ENCODE data around the gene FMN1. TPM values are rescaled to one million over a fixed set of nuclear protein-coding genes. Genes with fewer than 3 reads are reported as not detected.

FMN1 gene
- total RNA-seq, 2 donors from 2014 or later: 0.60 to 1.1 TPM

GRCh38 chr15:32796856-32797255, 397.7 kb downstream of the FMN1 start:
- H3K36me3 Mint-ChIP-seq (ENCODE audit: low read depth): no peaks in the 10 kb centered on the region
- no peak overlapping the region for H3K27ac Mint-ChIP-seq
- Histone ChIP-seq H3K27ac (ENCODE audit: low read depth, low read length) (no peak overlapping the region), H3K4me1 (ENCODE audit: control insufficient read depth, insufficient read depth, low read length) (no peaks in the 10 kb centered on the region), H3K4me3 (ENCODE audit: low read length) (no peak overlapping the region), H3K9me3 (ENCODE audit: control insufficient read depth, low read length) (no peaks in the 10 kb centered on the region), H3K27me3 (ENCODE audit: control insufficient read depth, insufficient read depth, low read length, poor library complexity, severe bottlenecking) (no peaks in the 10 kb centered on the region), H3K9ac (ENCODE audit: extremely low read depth, low read length, poor library complexity, severe bottlenecking) (no peak overlapping the region), H3K36me3 (ENCODE audit: control insufficient read depth, insufficient read depth, low read length) (no peaks in the 10 kb centered on the region)
- WGBS, 2 experiments (ENCODE audit: insufficient coverage in 1 of 2, insufficient read length in 1 of 2): 87% methylated on average over 3 of the region's 3 CpGs; no CpG with 5 or more reads in 1 of the 2 experiments
- no peaks in the 10 kb centered on the region for H3K4me1 Mint-ChIP-seq
- no peak for TF ChIP-seq CTCF (conservative IDR thresholded peaks at IDR 0.05)
- H3K4me3 Mint-ChIP-seq: no peak overlapping the region
- H3K9me3 Mint-ChIP-seq: no peaks in the 10 kb centered on the region
- no peaks in the 10 kb centered on the region for H3K27me3 Mint-ChIP-seq (ENCODE audit: insufficient read depth)
- no peak for DNase-seq

DNA sequence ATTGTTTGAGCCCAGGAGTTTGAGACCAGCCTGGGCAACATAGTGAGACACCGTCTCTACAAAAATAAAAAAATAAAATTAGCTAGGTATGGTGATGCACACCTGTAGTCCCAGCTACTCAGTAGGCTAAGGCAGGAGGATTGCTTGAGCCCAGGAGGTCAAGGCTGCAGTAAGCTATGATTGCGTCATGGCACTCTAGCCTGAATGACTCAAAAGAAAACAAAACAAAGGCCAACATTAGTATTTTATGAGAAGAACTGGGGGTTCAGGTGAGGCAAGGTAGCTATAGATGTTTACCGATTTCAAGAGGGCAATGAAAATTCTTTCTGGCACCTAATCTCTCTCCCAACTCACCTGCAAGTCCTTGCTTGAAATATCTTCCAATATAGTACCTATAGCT, 399.5 kb downstream of the FMN1 start:
- H3K9me3 Mint-ChIP-seq: no peaks in the 10 kb centered on the region
- no peak overlapping the region for H3K27ac Mint-ChIP-seq
- no peaks in the 10 kb centered on the region for H3K4me1 Mint-ChIP-seq
- Histone ChIP-seq H3K9ac (ENCODE audit: extremely low read depth, low read length, poor library complexity, severe bottlenecking) (no peak overlapping the region), H3K36me3 (ENCODE audit: control insufficient read depth, insufficient read depth, low read length) (no peaks in the 10 kb centered on the region), H3K27me3 (ENCODE audit: control insufficient read depth, insufficient read depth, low read length, poor library complexity, severe bottlenecking) (no peaks in the 10 kb centered on the region), H3K4me3 (ENCODE audit: low read length) (no peak overlapping the region), H3K9me3 (ENCODE audit: control insufficient read depth, low read length) (no peaks in the 10 kb centered on the region), H3K27ac (ENCODE audit: low read depth, low read length) (no peak overlapping the region), H3K4me1 (ENCODE audit: control insufficient read depth, insufficient read depth, low read length) (no peaks in the 10 kb centered on the region)
- WGBS, 2 experiments (ENCODE audit: insufficient coverage in 1 of 2, insufficient read length in 1 of 2): 67 to 89% methylated on average over 2 to 3 of the region's 3 CpGs
- DNase-seq: no peak
- no peak overlapping the region for H3K4me3 Mint-ChIP-seq
- no peak for TF ChIP-seq CTCF (conservative IDR thresholded peaks at IDR 0.05)
- no peaks in the 10 kb centered on the region for H3K27me3 Mint-ChIP-seq (ENCODE audit: insufficient read depth)
- no peaks in the 10 kb centered on the region for H3K36me3 Mint-ChIP-seq (ENCODE audit: low read depth)

- no peaks in the 10 kb centered on the region for H3K36me3 ChIP-seq (ENCODE audit: control insufficient read depth, insufficient read depth, low read length)
- no peaks in the 10 kb centered on the region for H3K4me1 ChIP-seq (ENCODE audit: control insufficient read depth, insufficient read depth, low read length)
- H3K9me3 ChIP-seq (ENCODE audit: control insufficient read depth, low read length): no peaks in the 10 kb centered on the region
- no peak overlapping the region for H3K27ac ChIP-seq (ENCODE audit: low read depth, low read length)
- DNase-seq: no peak
- WGBS, 2 experiments (ENCODE audit: insufficient coverage in 1 of 2, insufficient read length in 1 of 2): 68 to 69% methylated on average over 2 of the region's 2 CpGs
- Mint-ChIP-seq H3K27me3 (ENCODE audit: insufficient read depth) (no peaks in the 10 kb centered on the region), H3K9me3 (no peaks in the 10 kb centered on the region), H3K36me3 (ENCODE audit: low read depth) (no peaks in the 10 kb centered on the region), H3K4me3 (no peak overlapping the region), H3K27ac (no peak overlapping the region), H3K4me1 (no peaks in the 10 kb centered on the region)
- H3K9ac ChIP-seq (ENCODE audit: extremely low read depth, low read length, poor library complexity, severe bottlenecking): no peak overlapping the region
- no peak for TF ChIP-seq CTCF (conservative IDR thresholded peaks at IDR 0.05)
- H3K27me3 ChIP-seq (ENCODE audit: control insufficient read depth, insufficient read depth, low read length, poor library complexity, severe bottlenecking): no peaks in the 10 kb centered on the region
- H3K4me3 ChIP-seq (ENCODE audit: low read length): no peak overlapping the region
These were observed 402.1 kb downstream of the FMN1 start for GRCh38 chr15:32792436-32792835.

All from endodermal cell (in vitro differentiated cells).